ENCODE measurements around the gene SEMA4D. TPM values are rescaled to one million over a fixed set of nuclear protein-coding genes. Genes with fewer than 3 reads are reported as not detected.

The SEMA4D gene
- total RNA-seq, 4 donors from 2014 or later, result 31.1 to 59.2 (median 42.1) TPM

- H3K4me3 ChIP-seq (ENCODE audit: low read depth, poor library complexity, severe bottlenecking), result no peak overlapping the region
- peak in 1 of 2 donors; percentile 53 for DNase-seq (ENCODE audit: low spot score in 2 of 2)
Observed at GRCh38 chr9:89360465-89360864, 137.4 kb downstream of the SEMA4D start.

DNA sequence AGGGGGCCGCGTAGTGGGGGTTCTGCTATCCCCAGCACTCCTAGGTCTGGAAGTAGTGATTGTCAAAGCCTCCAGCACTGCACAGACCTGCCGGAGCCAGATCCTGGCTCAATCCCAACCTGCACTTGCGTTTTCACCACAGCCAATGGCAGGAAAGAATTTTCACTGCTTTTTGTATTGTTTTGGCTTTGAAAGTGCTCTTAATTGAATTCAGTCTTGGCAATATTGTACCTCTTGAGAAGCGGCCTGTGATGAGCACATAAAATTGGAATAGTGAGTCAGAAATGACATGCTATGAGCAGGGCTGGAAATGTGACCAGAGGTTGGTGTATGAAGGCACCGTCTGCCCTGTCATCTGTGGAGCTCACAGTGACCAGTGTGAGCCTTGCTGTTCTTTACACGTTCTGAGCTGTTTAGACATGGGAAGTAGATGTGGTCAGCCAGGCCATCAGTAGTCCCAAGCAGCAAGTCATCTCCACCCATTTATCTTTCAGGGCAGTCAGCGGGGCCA is 138.1 kb downstream of the SEMA4D start:
- DNase-seq (ENCODE audit: low spot score in 2 of 2), result peak in 1 of 2 donors; percentile 74
- WGBS, 2 donors, result 53 to 57% methylated on average over 8 of the region's 8 CpGs
- intact Hi-C loops (cut with DNase I; ENCODE audit: low total_unique reads), result loop anchor here (10.0 kb wide), 1 partner anchor 55 kb away; no protein-coding TSS in a partner anchor
- TF ChIP-seq CTCF (IDR thresholded peaks at IDR 0.05), result no peak
- no peak for TF ChIP-seq POLR2A (IDR thresholded peaks at IDR 0.05)
- no peak overlapping the region for H3K4me3 ChIP-seq (ENCODE audit: low read depth, poor library complexity, severe bottlenecking)

More at GRCh38 chr9:89360465-89360864, 137.4 kb downstream of the SEMA4D start:
- intact Hi-C loops (cut with DNase I; ENCODE audit: low total_unique reads), result no loop called here
- TF ChIP-seq POLR2A (IDR thresholded peaks at IDR 0.05) (no peak), CTCF (IDR thresholded peaks at IDR 0.05) (no peak)
- WGBS, 2 donors, result 62 to 66% methylated on average over 3 of the region's 3 CpGs

DNA sequence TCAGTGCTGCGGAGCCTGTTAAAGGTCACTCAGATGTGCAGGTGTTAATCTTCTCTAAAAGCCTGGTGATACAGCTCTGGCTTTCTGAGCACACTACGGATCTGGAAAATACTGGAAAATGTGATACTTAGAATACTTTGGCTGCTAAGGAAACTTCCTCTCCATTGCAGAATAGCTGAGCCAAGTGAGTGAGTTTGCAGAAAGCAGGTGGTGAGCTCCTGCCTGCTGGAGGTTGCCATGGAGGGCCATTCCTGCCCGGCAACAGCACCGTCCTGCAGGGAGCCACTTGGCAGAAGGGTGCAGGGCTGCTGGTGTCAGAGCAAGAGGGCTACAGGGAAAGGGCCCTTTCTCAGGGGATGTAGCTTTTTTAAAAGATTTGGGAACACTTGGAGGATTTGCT is 138.9 kb downstream of the SEMA4D start:
- DNase-seq (ENCODE audit: low spot score in 2 of 2), result peak in 1 of 2 donors; percentile 60
- intact Hi-C loops (cut with DNase I; ENCODE audit: low total_unique reads), result loop anchor here (10.0 kb wide), 1 partner anchor 56 kb away; no protein-coding TSS in a partner anchor
- H3K4me3 ChIP-seq (ENCODE audit: low read depth, poor library complexity, severe bottlenecking), result no peak overlapping the region
- WGBS, 2 donors, result 67 to 68% methylated on average over 4 of the region's 4 CpGs
- TF ChIP-seq CTCF (IDR thresholded peaks at IDR 0.05) (no peak), POLR2A (IDR thresholded peaks at IDR 0.05) (no peak)

DNA sequence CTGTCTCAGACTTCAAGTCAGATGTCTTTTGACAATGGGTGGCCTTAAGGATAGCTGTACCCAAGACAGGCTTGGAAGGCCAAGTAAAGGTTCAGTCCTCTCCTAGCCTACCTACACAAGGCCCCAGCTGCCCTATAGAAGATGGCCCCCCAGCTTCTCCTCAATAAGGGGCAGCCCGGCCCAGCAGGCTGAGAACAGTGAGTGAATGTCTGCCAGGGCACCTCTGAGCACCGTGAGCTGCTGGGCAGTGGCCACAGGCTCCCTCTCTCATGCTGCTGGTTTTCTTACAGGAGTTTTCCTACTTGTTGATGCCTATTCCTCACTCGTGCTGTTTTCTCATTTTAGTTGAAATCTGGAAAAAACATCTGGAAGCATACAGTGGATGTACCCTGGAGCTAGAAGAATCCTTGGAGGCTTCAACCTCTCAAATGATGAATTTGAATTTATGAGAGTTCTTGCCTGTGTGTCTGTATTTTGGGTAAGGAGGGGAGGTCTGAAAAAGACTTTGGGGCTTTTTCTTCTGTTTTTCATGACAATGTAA is 139.5 kb downstream of the SEMA4D start:
- WGBS, 2 donors, result 65 to 80% methylated on average over 3 of the region's 3 CpGs
- DNase-seq (ENCODE audit: low spot score in 2 of 2), result peak in 1 of 2 donors; percentile 31
- intact Hi-C loops (cut with DNase I; ENCODE audit: low total_unique reads), result loop anchor here (10.0 kb wide), 1 partner anchor 56 kb away; no protein-coding TSS in a partner anchor
- no peak for TF ChIP-seq CTCF (IDR thresholded peaks at IDR 0.05)
- H3K4me3 ChIP-seq (ENCODE audit: low read depth, poor library complexity, severe bottlenecking), result no peak overlapping the region

- DNase-seq (ENCODE audit: low spot score in 2 of 2), result peak in 1 of 2 donors; percentile 65
- intact Hi-C loops (cut with DNase I; ENCODE audit: low total_unique reads), result loop anchor here (10.0 kb wide), 1 partner anchor 57 kb away; no protein-coding TSS in a partner anchor
- no peak overlapping the region for H3K4me3 ChIP-seq (ENCODE audit: low read depth, poor library complexity, severe bottlenecking)
- TF ChIP-seq CTCF (IDR thresholded peaks at IDR 0.05), result no peak
- TF ChIP-seq POLR2A (IDR thresholded peaks at IDR 0.05), result no peak
- WGBS, 2 donors, result 94 to 95% methylated on average over 5 to 8 of the region's 8 CpGs
Observed at GRCh38 chr9:89357331-89358197, 140.3 kb downstream of the SEMA4D start.
